GM19463 (cell line): ENCODE measurements around the gene SDHAF3.
"Not testable (repeated sequence)": the region's sequence is repeated elsewhere in the genome, so short reads cannot be mapped to it uniquely, and the experiment has no call there.

Source experiments
- ATAC-seq: cut with Tn5 transposase; IDR thresholded peaks from one replicate; pipeline ENCODE4 v1.9.1; 2021; ENCODE audit warnings: mild to moderate bottlenecking, moderate library complexity; ENCODE audit not compliant: unreplicated experiment

The SDHAF3 gene

GRCh38 chr7:97117372-97118188 is at the start of gene SDHAF3:
SDHAF3 (plus strand) TSS chr7:97117698; CDS start chr7:97117724, 26 bp downstream.
- ATAC-seq, result peak; percentile 93

- ATAC-seq, result not testable (repeated sequence)
Measured at GRCh38 chr7:97072025-97072424, 45.5 kb upstream of the SDHAF3 start.

GRCh38 chr7:97075928-97076327 is 41.6 kb upstream of the SDHAF3 start:
- ATAC-seq, result no peak

DNA sequence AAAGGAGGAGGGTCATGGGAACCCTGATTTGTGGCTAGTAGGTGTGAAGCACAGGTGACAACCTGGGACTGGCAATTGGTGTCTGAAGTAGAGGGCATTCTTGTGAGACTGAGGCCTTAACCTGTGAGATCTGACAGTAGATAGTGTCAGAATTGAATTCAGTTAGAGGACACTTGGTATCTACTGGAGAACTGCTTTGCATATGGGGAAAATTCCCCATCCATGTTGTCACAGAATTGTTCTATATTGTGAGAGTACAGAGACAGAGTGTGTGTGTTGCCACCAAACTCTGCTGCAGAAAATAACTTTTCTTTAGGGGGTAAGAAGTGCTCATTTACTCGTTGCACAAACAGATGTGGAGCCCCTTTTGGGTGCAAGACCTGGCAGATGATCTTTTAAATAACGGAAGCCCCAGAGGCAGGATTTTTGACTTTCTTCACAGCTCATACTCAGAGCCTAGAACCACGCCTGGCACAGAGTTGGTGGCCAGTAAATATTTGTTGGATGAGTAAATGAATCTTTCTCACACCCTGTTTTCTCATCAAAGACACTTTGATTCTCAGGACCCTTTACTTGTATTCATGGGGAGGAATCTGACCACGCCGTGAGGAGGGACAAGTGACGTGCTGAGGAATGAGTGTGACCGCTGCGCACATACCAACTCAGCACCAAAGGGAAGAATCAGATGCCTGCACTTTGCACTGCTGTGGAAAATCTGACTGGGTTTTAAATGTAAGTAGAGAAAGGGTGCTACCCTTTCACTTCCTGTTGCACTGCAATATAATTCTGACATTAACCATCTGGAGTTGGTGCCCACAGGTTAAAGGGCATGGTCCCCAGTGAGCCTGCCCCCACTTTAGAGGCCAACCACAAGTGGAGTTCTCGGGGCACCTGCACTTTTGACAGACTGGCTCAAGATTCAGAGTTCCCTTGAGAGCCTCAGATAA is 39.2 kb upstream of the SDHAF3 start:
- peak; percentile 86 for ATAC-seq

- no peak for ATAC-seq
Measured at GRCh38 chr7:97079300-97079699, 38.2 kb upstream of the SDHAF3 start.

DNA sequence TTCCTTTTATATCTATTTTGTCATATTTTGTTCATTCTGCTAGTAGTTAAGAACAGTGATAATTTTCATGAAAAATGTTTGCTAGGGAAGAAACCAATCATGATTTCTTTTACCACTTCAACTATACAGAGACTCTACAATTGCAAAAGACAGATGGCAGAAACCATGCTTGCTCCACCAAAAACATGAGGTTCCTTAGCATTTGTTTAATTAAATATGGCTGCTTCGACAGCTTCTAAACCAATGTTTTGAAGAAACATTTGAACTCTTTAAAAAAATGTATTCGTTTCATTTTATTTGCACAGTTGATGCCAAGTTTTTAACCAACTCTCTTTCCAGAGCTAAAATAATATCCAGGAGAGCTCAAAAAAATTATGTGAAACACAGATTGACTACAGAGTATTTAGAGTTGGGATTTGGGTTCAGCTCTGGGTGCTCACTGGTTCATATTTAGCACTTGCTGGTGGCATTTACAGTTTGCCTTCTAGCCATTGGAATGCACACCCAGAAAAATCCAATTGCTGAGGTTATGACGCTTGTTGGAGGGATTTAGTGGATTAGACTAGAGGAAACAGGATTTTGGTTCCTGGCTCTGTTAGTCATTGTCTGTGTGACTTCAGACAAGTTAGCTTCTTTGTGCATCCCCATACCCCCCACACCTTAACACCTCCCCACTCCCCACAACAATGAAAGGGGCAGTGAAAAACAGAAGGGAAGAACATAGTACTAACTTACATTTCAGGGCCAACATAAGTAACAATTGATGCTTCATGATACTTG is 35.8 kb upstream of the SDHAF3 start:
- no peak for ATAC-seq

DNA sequence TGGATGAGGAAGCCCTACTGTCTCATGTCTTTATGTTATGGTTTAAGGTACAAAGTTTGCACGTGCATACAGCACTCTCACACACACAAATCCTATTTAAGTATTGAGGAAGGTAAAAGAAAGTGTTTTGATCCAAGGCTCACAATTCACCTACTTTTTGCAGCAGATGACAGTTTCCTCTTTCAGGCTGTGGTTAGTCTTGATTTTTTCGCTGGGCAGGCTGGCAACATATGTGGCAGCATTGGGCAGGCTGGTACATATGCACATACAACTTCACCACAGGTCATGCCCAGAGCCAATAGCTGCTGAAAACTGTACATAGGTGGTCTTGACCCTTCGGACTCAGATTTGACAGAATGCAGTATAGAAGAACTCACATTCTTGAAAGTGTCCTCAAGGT is 29.1 kb upstream of the SDHAF3 start:
- no peak for ATAC-seq

DNA sequence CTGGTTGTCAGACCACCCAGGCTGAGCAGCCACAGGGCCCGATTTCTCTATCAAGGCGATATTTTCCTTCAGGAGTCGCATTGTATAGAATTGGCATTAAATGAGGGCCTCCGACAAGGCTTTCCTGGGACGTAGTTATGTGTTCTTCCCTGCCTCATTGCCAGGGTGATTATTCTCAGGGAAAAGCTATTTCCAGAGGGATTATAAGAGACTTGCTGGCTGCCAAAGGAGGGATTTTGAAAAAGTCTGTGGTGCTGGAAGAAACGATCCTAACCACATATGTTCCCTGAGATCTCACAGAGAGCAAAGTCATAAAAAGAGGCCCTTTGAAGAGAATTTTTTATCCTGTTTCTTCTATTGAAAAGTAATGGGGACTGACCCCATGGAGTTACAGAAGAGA is 27.7 kb upstream of the SDHAF3 start:
- no peak for ATAC-seq

DNA sequence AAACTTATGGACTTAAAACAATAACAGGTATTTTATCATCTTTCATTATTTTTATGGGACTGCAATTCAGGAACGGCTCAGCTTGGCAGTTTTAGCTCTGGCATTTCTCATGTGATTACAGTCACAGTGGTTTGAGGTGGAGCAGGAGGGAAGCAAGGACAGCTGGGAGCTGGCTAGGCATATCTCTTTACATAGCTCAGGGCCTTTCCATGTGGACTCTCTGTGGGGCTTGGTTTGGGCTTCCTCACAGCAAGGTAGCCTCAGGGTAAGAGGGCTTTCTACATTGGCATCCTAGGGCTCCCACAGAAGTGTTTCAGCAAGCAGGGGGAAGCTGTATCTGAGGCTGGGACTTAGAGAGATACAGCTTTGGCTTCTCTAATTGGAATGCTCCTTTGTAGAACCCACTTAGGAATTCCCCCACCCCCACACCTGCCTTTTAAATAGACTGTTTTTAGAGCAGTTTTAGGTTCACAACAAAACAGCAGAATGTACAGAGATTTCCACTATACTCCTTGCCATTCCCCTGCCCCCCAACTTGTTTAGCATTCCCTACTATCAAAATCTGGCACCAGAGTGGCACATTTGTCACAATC is 26.6 kb upstream of the SDHAF3 start:
- no peak for ATAC-seq

GRCh38 chr7:97094284-97094930 is 23.1 kb upstream of the SDHAF3 start:
- no peak for ATAC-seq

DNA sequence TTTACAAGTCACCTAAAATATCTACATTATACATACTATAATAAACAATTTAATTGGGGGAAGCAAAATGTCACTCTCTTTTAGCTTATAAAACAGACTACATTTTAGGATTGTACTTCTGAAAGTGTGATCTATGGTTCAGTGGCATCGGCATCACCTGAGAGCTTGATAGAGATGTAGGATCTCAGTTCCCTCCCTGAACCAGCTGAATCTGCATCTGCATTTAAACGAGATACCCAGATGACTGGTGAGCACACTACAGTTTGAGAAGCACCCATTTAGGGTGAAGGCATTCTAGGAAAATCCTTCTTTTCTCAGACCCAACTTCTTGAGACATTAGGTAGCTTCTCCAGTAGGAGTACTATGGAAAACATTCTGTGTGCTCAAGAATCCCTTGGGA is 21.5 kb upstream of the SDHAF3 start:
- no peak for ATAC-seq

DNA sequence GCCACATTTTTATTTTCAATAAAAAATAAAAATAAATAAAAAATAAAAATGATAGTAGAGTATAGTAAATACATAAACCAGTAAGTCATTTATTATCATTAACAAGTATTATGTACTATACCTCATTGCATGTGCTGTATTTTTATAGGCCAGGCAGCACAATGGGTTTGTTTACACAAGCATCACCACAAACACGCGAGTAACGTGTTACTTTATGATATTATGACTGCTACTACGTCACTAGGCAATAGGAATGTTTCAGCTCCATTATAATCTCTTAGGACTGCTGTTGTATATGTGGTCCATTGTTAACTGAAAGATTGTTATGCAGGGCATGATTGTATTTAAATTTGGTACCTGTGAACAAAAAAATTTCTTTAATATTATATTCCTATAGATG is 20.8 kb upstream of the SDHAF3 start:
- ATAC-seq, result no peak

- ATAC-seq, result peak; percentile 100
Measured at GRCh38 chr7:97104719-97105238, 12.7 kb upstream of the SDHAF3 start.

GRCh38 chr7:97107192-97107800 is 10.2 kb upstream of the SDHAF3 start:
- no peak for ATAC-seq

DNA sequence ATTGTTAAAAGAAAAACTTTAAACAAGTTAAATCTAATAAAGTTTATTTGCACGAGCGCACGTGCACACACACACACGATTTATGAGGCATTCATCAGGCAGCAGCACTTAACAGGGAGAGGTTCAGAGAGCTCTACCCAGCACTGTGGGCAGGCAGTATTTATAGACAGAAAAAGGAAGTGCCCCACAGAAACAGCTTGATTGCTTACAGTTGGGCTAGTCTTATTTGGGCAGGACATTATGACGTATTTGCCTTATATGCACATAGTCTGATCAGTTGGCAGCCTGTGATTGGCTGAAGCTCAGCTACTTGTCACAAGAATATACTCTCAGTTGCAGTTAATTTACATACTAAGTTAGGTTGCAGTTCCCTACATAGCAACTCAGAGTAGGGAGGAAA is 1.2 kb upstream of the SDHAF3 start:
- ATAC-seq, result no peak

- ATAC-seq, result no peak
Measured at GRCh38 chr7:97117035-97117371, 495 bp upstream of the SDHAF3 start.

DNA sequence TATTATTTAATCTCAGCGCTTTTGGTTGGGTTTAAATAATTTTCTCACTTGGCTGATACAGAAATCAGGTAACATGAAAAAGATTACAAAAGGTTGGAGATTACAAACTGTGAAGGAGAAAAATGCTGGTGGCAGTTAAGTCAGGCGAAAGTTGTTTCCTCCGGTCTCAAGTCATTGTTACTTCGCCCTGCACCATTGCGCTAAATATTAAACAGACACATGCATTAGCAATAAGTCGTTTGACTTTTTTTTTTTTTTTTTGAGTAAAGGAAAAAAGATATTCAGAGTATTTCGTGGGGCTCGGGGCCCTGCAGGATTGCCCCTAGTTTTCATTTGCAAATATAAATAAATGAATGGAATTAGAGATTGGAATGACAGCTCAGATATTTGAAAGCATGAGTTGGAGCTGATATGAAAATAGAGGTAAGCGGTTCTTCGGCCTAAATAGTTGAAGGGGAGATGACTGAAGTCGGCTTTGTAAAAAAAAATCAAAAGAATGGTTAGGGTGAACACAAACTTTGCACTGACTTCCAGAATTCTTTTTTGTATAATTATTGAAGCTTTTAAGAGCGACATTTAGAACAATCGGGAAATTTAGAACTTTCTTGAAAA is 914 bp downstream of the SDHAF3 start:
- ATAC-seq, result no peak

DNA sequence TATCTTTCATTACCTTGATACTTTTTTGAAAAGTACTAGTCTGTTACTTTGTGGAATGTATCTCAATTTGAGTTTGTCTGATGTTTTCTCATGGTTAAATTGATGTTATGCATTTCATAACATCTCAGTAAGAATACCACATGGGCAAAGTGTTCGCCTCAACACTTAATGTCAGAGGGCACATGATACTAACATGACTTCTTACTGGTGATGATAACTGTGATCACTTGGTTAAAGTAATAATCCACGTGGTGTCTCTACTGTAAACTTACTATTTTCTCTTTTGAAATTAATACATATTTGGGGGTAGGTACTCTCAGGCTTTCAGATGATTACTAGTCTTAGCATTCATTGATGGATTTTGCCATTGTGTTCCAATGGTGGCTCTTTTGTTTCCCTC is 2.2 kb downstream of the SDHAF3 start:
- ATAC-seq, result no peak
